Activated T-cell treated with anti-CD3 and anti-CD28 coated beads for 24 hours (primary cell): Measurements from ENCODE around the gene BRINP1.

Source experiments
- DNase-seq: peaks from one replicate; pipeline ENCODE4 v3.0.0-alpha.2; 2020; ENCODE audit warnings: low read depth

The BRINP1 gene, protein sequence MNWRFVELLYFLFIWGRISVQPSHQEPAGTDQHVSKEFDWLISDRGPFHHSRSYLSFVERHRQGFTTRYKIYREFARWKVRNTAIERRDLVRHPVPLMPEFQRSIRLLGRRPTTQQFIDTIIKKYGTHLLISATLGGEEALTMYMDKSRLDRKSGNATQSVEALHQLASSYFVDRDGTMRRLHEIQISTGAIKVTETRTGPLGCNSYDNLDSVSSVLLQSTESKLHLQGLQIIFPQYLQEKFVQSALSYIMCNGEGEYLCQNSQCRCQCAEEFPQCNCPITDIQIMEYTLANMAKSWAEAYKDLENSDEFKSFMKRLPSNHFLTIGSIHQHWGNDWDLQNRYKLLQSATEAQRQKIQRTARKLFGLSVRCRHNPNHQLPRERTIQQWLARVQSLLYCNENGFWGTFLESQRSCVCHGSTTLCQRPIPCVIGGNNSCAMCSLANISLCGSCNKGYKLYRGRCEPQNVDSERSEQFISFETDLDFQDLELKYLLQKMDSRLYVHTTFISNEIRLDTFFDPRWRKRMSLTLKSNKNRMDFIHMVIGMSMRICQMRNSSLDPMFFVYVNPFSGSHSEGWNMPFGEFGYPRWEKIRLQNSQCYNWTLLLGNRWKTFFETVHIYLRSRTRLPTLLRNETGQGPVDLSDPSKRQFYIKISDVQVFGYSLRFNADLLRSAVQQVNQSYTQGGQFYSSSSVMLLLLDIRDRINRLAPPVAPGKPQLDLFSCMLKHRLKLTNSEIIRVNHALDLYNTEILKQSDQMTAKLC

DNA sequence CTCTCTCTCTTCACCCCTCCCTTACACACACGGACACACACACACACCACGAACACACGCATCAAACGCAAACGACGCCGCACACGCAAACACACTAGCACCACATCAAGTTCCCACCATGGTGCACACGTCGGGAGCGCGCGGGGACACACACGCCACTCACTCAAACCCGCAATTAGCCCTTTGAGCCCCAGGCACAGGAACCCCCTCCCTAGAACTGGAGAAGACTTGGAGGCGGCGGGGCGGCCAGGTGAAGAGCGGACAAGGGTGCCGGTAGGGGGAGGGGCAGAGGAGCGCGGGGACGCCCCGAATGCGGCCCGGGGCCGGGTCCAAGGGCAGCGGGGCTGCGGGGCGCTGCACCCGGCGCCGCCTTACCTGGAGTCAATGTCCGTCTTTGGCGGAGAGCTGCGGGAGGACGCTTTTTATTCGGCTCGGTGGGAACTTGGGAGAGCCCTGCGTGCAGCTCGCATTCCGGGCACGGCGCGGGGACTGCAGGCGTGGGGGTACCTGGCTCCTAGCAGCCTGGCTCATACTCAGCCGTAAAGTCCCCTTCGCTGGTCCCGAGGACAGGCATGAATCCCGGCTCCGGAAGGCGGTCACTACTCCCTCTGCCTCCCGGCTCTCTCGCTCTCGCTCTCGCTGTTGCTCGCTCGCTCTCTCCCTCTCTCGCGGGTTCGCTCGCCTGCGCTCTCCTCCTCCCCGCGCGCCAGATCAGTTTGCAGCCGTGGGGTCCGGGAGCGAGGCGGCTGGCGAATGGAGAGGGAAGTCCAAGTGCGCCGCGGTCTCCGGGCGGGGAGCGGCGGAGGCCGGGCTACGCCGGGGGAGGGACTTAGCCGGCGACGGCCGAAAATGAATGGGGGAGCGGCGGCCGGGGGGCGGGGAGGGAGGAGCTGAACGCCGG lies at the start of gene BRINP1:
TSS of gene BRINP1 (minus strand) at position 755 of the 901 bp plus-strand sequence. CDS start 56,080 bp downstream, outside the sequence.
- no peak for DNase-seq

DNA sequence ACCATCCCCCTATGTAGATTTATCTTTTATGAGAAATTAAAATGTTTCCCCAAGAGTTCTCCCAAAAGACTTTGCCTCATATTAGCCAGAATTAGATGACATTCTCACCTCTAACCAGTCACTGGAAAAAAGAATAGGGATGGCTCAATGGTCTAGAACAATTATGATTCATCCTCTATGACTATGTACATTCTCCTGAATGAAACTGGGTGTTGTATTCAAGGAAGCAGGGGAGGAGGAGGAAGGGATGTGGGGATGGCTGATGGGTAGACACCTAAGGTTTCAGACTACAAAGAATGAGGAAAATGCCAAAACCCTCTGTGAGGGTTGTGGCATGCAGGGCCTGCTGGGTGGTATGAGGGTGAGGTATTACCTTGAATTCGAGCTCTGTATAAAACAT lies 49.5 kb upstream of the BRINP1 start:
- DNase-seq, result no peak

DNA sequence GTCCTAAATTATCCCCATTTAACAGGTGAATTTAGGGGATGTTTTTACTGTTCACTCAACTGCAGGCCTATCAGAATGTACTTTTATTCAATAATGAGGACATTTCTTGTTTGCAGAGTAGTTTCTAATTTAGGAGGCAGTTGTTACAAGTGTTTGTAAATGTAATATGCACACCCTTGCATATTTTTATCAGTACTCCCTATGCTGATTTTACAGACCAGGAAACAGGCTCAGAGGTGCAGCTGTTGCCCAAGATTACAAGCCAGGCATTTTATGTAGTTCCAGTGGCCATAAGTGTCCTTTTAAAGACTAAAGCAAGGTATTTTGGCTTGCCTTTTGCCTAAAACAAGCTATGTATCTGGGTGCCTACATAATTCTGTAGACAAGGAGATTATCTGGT lies 47.6 kb upstream of the BRINP1 start:
- no peak for DNase-seq

DNA sequence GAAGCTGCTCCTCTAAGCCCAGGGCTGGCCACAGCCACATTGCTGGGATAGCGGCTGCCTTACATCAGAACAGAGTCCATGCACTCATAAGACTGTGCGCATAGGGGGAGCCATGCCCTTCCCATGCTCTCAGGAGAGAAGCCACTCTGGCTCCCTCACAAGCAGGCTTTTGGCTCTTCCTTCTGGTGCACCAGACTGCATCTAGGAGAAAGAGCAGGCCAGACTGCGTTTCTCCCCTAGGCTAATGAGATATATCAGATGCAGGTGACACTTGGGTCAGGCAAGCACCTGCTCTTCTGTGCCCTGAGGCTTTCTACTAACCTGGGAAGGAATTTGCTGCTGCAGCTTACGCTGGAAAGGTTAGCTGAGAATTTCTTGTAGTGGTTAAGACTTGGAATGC lies 43.2 kb upstream of the BRINP1 start:
- DNase-seq, result no peak

DNA sequence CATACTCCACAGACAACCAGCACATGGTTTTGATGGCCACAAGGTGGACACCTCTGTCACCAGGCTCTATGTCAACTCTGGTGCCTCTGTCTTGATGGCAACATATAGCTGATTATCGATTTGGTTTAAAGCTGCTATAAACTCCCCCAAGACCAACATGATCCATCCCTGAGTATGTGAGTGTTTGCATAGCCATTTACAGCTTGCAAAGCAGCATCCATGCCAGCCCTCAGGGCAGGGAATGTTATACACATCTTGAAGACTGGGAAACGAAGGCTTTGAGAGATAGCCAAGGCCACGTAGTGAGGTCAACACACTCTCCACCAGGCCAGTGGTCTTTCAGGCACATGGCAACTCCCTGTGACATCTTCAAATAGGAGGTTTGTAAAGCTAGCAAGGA lies 40.3 kb upstream of the BRINP1 start:
- no peak for DNase-seq

DNA sequence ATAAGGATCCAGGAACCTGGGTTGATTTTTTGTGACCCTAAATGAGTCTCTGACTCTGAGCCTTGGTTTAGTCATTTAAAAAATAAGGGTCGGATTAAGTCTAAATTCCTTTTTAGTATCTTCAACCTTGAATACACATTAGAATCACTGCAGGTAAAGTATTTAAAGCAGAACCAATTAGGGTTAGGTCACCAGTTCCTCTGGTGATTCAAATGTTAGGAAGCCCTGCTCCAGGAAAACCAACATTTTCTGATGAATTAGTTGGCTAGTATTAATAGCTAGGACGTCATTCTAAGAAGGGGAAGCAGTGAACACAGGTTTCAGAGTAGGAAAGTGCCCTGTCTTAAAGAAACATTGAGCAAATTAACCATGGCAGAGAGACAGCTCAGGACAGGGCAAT lies 31.4 kb upstream of the BRINP1 start:
- no peak for DNase-seq

DNA sequence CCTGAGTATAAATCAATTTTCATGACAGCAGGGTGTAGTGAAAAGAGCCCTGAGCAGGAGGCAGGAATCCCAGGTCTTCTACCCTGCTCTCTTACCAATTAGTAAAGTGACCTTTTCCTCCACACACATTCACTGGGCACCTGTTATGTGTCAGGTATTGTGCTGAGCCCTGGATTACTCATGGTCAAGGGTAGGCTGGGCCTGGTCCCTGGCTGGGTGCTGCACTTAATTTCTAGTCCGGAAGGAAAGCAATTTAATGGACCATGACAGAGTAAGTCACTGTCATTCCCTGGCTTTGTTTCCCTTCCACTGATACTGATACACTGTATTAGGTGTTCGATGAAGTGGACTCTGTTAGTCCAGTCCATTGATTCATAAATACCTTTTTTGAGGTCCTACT lies 29.1 kb upstream of the BRINP1 start:
- DNase-seq, result no peak

DNA sequence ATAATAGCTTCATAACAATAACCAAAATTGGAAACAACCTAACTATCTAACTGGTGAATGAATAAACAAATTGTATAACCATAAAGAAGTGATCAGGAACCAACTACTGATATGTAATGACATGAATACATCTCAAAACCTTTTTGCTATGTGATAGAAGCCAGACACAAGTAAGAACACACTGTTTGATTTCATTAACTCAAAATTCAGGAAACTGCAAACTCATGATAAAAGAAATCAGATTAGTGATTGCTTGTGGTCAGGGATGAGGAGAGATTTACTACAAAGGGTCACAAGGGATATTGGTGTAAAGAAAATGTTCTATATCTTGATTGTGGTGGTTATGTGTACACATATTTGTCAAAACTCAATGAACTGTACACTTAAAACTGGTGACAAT lies 22.6 kb upstream of the BRINP1 start:
- no peak for DNase-seq

DNA sequence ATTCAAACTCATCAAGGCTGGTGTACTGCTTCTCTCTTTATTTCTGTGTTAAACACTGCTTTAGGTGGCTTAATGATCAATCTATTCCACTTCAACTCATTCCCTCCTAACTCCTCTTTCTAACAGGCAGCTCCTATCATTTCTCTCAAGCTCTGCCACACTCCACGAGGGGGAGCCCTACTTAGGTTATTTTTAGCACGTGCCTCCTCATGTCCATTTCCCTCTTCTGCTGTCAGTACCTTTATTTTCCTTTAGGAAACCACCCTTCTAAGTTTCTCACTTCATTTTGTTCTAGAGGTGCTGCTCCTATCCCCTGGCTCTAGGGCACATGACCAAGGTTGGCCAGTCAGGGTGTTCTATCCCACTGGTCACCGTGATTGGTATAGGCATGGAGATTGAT lies 6.7 kb upstream of the BRINP1 start:
- DNase-seq, result no peak

DNA sequence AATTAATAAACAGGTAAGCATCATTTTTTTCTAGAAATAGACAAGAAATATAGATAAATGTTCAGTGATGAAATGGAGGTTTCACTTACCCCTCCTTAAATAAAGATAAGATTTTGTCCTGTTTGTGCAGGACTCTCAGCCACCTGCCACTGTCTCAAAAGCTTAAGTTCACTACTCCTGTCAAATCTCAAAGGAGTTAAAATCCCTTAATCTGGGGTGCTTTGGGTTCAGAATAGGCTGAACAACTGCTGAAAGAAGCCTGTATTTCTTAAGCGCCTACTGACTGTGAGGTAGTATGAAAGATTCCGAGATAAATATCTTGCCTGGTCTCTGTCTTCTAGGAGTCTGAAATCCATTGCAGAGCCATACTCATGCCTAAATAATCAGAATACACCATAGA lies 3.7 kb upstream of the BRINP1 start:
- no peak for DNase-seq

DNA sequence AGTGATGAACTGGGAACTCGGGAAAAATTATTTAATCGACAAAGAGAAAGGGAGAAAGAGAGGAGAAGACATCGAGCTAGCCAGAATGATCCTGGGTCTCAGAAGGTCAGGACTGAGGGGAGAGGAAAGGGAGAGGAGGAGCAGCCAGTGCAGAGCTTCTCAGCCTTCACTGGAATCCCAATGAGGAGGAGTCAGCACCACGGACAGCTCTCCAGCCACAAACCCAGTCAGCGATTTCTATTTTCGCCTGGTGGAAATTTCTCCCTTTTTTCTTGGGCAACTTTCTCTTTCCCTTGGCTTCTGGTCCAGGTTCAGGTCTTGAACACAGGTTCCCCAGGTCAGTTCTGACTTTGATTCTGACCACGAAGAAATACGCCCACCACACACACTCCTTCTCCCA lies 1.6 kb upstream of the BRINP1 start:
- DNase-seq, result no peak

DNA sequence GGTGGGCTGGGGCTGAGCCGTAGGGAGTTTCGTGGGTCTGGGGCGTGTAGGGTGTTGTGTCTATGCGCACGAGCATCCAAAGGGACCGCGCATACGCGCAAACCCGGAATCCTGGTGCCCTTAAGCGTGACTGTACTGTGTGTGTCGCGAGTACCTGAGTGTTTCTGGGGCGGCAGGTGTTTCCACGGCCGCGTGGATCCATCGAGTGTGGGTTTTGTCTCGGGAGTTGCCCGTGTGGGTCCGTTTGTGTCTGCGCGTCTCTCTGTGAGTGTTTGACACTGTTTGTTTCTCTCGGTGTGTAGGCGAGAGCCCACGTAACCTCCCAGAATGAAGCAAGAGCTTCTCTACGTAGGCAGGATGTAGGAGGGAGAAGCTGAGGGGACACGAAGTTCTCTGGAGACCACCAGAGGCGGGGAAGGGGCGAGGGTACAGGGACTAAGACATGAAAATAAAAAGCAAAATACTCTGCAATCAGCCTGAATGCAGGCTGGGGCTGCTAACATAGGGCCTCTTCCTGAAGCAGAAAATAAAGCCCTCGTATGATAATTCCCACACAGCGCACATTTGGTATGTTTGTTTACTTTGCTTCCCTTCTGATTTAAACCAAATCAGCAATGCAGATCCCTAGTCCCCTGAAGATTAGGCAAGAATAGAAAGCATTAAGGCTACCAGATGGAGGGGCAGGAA lies 588 bp upstream of the BRINP1 start:
- DNase-seq, result no peak

DNA sequence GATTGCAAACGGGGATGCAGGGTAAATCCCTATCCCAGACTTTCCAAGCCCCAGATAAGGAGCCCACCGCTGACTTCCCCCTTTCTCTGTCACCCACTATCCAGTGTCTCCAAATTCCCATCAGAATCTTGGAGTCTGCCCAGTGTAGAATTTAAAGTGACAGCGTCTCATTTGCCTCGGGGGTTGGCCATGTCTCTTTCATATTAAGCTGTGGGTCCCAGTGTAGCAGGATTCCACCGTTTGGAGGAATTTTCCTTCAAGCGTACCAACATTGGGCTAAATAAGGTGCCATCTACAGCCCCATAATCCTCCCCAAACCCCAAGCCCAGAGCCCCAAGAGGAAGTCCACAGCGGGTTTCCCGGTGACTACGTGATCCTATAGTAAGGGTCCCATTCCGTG lies 1.1 kb downstream of the BRINP1 start:
- DNase-seq, result no peak

DNA sequence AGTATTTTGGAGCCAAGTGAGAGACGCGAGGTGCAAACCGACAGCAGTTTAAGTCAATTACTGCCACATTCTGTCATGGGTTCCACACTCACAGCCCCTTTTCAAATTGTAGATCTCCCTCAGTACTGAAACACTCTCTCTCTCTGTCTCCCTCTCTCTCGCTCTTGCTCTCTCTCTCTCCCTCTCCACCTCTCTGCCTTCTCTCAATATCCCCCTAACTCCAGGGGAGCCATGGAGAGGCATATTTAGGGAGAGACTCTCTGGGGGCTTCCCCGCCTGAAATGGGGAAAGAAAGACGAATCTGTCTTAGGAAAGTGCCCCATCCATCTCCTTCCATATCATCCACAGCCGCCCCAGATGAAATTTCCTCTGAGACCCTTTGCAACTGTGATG lies 1.6 kb downstream of the BRINP1 start:
- DNase-seq, result no peak

DNA sequence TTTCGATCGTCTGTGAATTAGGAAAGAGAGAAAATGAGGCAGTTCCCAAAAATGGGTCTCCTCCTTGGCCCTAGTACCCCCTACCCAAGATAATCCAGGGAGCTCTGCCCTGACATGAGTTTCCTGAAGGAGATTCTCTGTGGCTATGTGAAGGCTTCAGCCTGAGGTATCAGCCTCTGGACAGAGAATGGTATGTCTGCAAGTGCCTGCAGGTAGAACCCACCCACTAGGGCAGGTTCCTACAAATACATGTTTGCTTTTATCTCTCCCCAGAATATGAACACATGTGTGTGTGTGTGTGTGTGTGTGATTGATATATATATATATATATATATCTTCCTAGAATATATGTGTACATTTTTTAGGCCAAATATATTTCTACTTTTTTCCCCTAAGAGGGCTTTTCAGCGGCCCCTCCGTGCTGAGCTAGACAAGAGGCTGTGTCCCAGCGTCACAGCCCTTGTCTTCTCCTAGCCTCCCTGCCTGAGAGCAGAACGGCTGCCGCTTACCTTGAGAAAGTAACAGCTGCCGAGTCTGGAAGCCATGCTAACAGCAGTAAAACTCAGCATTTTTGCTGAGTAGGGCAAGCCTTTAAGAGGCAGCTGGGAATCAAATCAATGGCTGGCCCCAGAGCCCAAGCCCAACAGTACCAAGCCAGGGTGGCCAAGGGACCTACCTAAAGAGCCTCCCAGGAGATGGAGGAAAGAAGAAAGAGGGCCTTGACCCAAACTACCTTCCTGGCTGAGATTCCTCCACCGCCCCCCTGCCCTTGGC lies 2.1 kb downstream of the BRINP1 start:
- DNase-seq, result no peak

DNA sequence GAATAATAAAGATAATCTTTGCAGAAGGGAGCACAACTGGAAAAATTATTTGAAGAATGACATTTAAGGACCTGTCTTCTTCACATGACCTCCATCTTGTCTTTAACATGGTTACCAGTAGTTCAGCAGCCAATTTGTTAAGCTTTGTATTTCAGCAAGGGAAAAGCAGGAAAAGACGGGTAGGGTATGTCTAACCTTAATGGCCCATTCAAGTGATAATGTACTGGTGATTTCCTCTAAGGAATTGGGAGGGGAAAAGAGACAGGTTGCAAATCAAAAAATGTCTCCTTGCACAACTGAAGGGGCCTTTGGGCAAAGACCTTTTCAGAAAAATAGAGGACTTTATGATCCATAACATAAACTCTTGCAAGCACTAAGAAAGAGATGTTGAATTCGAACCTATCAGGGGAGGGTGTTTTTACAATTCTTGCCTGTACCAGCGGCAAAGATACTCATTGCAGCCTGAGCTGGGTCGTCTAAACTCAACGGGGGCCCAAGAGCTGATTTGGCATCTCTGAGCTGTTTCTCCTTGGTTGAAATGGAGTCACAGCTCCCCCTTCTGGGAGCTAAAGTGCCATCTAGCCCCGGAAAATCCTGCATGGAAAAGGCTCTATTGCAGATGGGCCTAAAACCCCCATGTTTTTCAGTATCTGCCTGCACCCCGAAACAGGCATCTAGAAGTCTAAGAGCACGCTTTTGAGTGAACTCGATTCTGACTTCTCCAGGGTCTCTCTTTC lies 3.8 kb downstream of the BRINP1 start:
- DNase-seq, result no peak

DNA sequence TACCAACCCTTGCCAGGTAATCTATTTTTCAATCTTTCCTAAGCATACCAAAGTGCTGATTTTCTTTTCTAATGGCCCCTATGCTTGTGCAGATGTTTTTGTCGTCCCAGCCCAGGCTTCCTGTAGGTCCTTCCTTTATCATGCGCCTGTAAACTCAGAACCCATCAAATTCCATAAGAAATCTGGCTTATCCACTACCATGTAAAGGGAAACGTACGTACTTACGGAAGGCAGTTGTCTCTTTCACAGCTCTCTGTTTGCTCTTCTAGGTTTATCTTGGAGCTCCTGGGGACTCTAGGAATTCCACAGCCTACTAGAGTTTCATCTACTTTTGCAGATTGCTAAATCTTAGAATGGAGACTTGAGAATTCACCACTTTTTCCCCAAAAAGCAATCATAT lies 9.0 kb downstream of the BRINP1 start:
- no peak for DNase-seq

DNA sequence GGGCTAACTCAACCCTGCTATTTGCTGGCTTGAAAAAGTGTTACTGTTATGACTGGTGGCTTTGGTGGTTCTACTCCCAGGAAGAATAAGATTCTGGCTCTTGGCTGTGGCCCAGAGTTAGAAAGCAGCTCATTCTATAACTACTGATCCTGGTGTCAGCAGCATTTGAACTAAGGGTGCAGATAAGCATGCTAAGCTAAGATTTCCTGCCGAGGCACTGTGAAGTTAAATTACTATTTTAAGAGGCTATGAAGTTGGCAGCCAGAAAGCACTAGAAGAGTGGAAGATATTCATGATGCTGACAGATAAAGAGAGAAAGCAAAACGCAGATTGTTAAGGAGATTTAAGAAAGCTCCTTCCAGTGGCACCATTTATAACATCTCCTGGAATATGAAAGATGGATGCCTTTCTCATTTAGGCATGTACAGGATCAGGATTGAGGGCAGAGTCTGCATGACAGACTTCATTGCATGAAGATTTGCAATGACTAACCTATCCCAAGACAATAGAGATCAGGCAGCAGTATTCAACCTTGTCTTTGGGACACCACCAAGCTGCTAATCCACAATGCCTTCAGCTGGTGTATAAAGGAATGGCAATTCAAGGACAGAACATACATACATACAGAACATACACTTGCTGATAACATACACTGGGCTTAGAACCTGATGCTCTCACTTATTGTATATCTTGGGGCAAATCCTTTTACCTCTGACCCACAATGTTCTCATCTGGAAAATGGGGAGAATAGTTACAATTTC lies 11.7 kb downstream of the BRINP1 start:
- DNase-seq, result no peak

DNA sequence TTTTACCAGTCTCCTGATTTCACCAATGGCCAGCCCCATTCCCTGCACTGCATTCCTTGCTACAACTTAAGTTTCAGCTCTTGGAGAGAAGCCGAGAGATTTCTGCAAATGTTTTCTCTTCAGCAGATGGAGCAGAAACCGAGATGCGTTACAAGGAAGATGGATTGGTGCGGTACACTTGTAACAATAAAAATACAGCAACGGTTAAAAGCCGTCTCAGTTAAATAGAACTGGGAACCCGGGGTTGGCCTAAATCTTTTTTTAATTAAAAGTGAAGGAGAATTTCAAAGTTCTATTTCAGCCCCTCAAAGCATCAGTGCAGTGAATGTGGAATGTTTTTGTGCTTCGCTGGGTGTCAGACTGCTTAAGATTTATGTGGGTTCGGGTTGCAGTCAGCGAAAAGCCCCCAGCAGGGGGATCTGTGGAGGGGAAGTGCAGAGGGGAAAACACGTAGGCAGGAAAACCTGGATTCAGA lies 19.8 kb downstream of the BRINP1 start:
- no peak for DNase-seq
